ENCODE data around the gene TSPAN10. TPM values are rescaled to one million over a fixed set of nuclear protein-coding genes. Genes with fewer than 3 reads are reported as not detected.
"Not testable (repeated sequence)": the region's sequence is repeated elsewhere in the genome, so short reads cannot be mapped to it uniquely, and the experiment has no call there.

The TSPAN10 gene
- total RNA-seq, result 0.16 TPM

GRCh38 chr17:81636505-81637288, at the start of gene TSPAN10, which contains the start of gene NPLOC4:
TSPAN10 (plus strand) TSS chr17:81637196; CDS start chr17:81642413, 5,217 bp downstream.
NPLOC4 (minus strand) TSS chr17:81637112; CDS start chr17:81636930, 182 bp downstream.
- peak; percentile 69 for DNase-seq

DNA sequence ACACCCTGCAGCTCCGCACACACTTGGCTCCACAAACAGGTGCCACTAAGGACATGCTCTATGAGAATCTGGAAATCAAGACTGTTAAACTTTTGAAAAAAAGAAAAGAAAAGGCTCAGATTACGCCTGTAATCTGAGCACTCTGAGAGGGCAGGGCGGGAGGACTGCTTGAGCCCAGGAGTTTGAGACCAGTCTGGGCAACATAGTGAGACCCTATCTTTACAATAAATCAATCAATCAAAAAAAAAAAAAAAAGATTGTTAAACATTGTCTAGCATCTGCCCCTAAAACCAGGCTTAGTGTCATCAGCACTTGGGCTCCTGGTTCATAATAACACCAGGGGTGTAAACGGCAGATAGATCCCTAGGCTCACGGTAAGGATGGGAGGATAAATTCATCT, 47.4 kb upstream of the TSPAN10 start:
- DNase-seq, result no peak

GRCh38 chr17:81590121-81590520, 46.9 kb upstream of the TSPAN10 start:
- DNase-seq, result no peak

DNA sequence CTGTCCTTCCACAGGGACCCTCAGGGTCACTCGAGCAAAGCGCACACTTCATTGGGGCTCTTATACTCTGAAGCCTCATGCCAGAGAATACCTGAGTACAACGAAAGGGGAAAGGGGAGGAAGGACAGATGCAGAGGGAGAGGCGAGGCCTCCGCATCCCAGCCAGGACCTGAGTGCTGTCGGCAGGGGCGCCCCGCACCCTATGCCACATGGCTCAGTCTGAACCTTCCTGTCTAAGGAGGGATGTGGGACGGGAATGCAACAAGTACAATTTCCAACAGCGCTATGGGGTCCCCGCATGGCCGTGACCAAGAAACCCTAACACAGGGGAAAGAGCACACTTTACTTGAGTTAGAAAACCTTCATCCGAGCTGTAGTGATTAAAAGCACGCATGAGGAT, 45.0 kb upstream of the TSPAN10 start:
- DNase-seq, result no peak

GRCh38 chr17:81593105-81593871, 43.7 kb upstream of the TSPAN10 start:
- DNase-seq, result no peak

GRCh38 chr17:81599719-81600486, 37.1 kb upstream of the TSPAN10 start:
- no peak for DNase-seq

DNA sequence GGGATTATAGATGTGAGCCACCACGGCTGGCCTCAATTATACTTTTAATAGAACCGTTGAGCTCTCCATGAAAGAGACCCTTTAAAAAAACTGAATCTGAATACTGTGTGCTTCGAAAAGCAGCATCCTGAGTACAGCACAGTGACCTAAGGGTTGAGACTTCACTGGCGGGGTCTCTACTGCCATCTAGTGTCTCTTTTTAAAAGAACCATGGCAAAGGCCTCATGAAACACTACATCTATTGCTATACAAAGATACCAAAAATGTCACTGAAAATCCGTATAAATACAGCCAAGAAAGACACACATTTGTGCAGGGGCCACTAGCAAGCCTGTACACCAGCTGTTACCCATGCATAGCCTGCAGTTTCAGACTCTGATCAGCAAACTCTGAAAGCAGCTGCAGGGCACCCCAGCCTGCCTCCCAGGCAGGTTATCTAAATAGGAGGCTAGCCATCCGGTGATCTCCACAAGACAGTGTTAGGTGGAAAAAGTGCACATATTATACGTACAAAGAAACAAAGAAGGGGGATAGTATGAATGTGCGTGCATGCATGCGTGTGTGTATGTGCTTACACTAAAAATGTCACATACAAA, 35.4 kb upstream of the TSPAN10 start:
- DNase-seq, result no peak

- DNase-seq, result no peak
These were observed 33.0 kb upstream of the TSPAN10 start for GRCh38 chr17:81603846-81604610.

DNA sequence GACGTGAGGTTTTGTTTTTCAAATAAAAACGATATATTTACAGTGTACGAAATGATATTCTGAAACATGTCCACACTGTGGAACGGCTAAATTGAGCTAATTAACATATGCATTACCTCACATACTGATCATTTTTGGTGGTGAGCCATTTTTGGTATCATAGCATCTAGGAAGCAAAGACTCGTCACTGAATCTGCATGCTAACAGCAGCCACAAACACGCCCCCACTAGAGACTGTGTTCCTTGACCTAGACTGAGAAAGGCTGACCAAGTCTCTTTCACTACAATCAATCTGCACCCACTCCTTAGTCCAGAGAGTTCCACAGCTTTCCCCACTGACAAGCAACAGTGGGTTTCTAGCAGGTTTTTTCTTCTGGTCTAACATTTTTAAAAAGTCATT, 29.6 kb upstream of the TSPAN10 start:
- no peak for DNase-seq

DNA sequence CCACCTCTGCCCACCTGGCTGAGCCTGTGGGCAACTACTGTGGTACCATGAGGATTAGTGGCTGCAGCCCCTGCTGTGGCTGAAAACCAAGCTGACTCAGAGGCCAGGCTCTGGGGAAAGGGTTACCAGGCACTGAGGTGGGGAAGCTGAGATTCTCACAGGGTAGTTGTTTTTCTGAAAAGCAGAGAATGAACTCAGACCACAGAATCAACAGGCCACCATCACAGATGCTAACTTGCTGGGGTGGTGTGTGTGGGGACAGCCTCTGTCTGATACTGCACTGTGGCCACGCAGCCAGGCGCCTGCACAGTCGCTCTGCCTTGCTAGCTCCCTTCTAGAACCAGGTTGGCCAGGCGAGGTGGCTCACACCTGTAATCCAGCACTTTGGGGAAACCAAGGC, 28.9 kb upstream of the TSPAN10 start:
- DNase-seq, result no peak

DNA sequence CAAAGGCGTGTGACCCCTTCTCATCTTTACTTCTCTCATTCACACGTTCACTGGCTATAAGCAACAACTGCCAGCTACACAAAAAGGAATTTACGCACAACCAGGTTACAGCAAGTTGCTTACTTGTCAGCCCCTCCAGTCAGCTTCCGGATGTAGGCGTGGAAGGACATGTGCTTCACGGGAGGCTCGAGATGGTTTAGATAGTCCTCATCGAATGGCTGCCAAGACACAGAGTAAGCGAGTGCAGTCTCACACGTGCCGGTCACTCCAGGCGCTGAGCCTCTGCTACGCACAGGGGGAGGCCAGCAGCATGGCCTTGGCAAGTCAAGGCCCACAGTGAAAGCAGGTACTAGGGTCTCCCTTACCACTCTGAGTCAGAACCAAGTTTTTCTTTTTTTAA, 28.4 kb upstream of the TSPAN10 start:
- DNase-seq, result no peak

- no peak for DNase-seq
These were observed 27.3 kb upstream of the TSPAN10 start for GRCh38 chr17:81609541-81610311.

DNA sequence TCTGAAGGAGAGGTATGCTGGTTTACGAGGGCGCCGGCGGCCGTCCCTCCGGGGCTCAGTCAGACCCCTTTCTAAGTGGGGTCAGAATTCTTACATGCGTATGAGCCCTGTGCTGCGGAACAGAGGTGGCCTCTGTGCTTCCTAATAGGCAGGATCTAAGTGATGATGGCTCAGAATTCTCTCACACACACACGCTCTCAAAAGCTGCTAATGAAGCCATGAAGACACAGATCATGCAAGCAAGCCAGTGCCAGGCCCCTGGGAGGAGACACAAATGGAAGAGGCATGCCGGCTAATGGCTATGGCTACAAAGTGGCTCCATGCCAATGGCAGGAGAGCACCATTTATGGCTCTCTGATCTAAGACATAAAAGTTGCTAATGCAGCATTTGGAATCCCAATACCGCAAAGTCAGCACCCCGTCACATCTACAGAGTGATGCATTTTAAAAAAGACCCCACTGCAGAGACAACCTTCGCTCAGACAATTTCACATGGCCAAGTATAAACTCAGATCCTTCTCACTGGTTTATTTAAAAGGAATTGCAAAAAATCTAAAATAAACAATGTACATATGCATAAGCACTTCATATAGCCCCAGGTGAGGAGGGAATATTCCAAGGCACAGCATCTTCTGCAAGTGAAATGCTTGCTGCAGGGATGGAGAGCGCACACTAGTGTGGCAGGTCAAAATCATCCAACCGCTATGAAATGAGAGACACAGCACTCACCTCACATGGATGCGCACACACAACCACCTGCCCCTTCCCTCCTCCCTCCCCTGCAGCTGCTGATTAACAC, 24.6 kb upstream of the TSPAN10 start:
- DNase-seq, result no peak

DNA sequence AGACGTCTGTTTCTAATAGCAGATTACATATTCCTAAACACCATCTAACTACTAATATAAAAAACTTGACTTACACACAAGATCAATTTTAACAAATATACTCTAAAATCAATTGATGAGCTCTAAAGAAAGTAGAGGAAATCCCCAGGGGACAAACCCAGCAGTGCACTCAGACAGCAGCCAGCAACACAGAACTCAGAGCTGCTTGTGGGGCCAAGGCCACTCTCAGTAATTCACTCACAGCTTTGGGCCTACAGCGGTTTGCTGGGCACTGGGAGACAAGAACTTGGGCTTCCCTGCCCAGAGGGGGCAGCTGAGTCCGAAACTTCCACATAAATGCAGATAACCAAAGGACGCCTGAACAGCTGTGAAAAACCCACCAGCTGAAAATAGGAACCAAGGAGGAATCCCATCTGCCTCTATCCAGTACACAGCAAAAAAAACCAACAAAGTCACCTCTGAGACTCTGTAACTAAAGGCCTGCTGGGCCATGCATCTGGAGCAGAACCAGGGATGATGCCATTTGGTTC, 21.5 kb upstream of the TSPAN10 start:
- no peak for DNase-seq

DNA sequence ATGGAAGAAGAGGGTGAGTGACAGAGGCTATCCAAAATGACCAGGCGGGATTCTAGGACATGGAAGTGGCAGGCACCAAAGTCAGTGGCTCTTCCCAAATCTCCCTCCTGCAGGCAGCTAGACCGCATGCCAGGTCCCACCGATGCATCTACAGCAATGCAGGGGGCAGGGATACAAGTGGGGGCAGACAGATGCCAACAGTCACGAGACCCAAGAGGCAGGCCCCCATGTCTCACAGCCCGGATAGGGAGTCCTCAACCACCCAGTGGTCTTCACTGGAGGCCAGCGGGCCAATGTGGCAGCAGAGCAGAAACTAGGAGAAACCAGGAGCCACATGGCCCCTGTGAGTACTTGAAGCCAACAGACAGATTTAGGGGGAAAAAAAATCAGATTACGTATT, 20.1 kb upstream of the TSPAN10 start:
- DNase-seq, result no peak

DNA sequence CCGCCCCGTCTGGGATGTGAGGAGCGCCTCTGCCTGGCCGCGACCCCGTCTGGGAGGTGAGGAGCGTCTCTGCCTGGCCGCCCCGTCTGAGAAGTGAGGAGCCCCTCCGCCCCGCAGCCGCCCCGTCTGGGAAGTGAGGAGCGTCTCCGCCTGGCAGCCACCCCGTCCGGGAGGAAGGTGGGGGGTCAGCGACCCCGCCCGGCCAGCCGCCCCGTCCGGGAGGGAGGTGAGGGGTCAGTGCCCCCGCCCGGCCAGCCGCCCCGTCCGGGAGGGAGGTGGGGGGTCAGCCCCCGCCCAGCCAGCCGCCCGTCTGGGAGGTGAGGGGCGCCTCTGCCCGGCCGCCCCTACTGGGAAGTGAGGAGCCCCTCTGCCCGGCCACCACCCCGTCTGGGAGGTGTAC, 18.7 kb upstream of the TSPAN10 start:
- not testable (repeated sequence) for DNase-seq

DNA sequence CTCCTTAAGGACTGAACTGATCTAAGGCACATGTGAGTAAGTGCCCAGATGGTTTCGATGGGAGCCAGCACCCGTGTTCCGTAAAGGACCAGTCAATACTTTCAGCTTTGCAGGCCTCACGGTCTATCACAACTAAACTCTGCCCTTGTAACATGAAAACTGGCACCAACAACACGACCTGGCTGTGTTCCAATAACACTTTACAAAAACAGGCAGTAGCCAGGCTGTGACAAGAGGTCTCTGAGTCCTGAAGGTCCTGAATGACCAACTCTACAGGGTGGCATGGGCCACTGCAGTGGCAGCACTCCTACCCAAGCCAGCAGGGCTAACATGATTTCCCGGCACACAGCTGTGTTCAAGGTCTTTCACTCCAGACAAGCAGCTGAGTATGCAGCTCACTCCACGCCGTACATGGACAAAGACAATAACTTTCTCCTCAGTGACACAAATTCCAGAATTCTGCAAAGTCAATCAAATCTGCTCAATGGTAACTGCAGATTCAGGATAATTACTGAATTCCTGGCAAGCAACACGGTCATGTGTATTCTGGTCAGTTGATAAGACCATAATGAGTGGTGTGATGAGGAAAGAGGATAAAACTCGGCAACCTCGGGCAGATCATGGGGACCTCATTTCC, 15.4 kb upstream of the TSPAN10 start:
- no peak for DNase-seq

- no peak for DNase-seq
These were observed 6.7 kb upstream of the TSPAN10 start for GRCh38 chr17:81630274-81630673.

DNA sequence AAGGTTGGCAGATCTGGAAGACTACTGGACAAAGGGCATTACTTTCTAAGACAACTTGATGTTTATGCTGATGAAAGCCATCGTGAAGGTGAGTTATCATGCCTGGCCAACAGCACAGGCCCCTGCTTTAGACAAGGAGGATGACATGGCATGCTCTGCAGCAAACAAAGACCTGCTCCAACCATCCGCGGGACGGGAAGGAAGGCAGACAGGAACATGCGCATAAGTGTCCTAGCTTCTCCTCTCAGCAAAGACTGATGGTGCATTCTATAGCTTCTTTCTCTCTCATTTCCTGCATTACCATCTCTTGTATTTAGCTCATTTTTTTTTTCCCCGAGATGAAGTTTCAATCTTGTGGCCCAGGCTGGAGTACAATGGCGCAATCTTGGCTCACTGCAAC, 5.5 kb upstream of the TSPAN10 start:
- no peak for DNase-seq

All from occipital lobe (tissue), 2 donors.